Keratinocyte (primary cell): ENCODE results near the gene DENND4C. TPM values are rescaled to one million over a fixed set of nuclear protein-coding genes. Genes with fewer than 3 reads are reported as not detected.

ENCODE experiments used
- DNase-seq: peaks from one replicate; pipeline ENCODE4 v3.0.0-alpha.2; 2011; ENCODE audit warnings: low read depth, missing footprints, low spot score
- FAIRE-seq: peaks from 2 replicates; lab custom pipeline; 2011; peaks lifted over from hg19 to GRCh38; lab: Jason Lieb, UNC
- H2AFZ ChIP-seq: 2 replicates; pipeline ENCODE4 v1.6.0; 2012; ENCODE audit warnings: low read length, control low read depth, inconsistent platforms; ENCODE audit not compliant: control insufficient read depth
- H3K27ac ChIP-seq: 2 replicates; pipeline ENCODE4 v1.5.1; 2011; ENCODE audit warnings: low read length; ENCODE audit not compliant: control insufficient read depth, insufficient read depth
- H3K27me3 ChIP-seq: 3 replicates; pipeline ENCODE4 v1.6.0; 2011; ENCODE audit warnings: low read length; ENCODE audit not compliant: control insufficient read depth, insufficient read depth; ENCODE audit errors: extremely low read depth
- H3K36me3 ChIP-seq, 2 experiments: 2 replicates in 1 of 2; 3 replicates in 1 of 2; pipeline ENCODE4 v1.5.1; 2011; ENCODE audit warnings: low read length in 2 of 2, mild to moderate bottlenecking in 1 of 2; ENCODE audit not compliant: control insufficient read depth in 2 of 2, insufficient read depth in 2 of 2; ENCODE audit errors: extremely low read depth in 1 of 2
- H3K4me1 ChIP-seq: 3 replicates; pipeline ENCODE4 v1.5.1; 2011; ENCODE audit warnings: low read length; ENCODE audit not compliant: control insufficient read depth, insufficient read depth; ENCODE audit errors: extremely low read depth
- H3K4me2 ChIP-seq: 3 replicates; pipeline ENCODE4 v1.6.0; 2011; ENCODE audit warnings: low read depth, low read length; ENCODE audit not compliant: control insufficient read depth, insufficient read depth; ENCODE audit errors: extremely low read depth
- H3K4me3 ChIP-seq, 3 experiments: fragments of 200-600 bp in 1 of 3; sonication (generic) in 1 of 3; 2 replicates in 2 of 3; 3 replicates in 1 of 3; pipeline ENCODE4 v1.5.1; 2011 to 2016; ENCODE audit warnings: low read length in 3 of 3, mild to moderate bottlenecking in 3 of 3, control low read depth in 2 of 3, inconsistent platforms in 1 of 3, low read depth in 1 of 3, mixed read lengths in 1 of 3, mixed run types in 1 of 3, moderate library complexity in 1 of 3; ENCODE audit not compliant: control insufficient read depth in 2 of 3, insufficient read depth in 2 of 3; ENCODE audit errors: extremely low read depth in 1 of 3
- H3K79me2 ChIP-seq: 2 replicates; pipeline ENCODE4 v1.6.0; 2012; ENCODE audit warnings: low read length; ENCODE audit not compliant: control insufficient read depth, insufficient read depth
- H3K9ac ChIP-seq: 3 replicates; pipeline ENCODE4 v1.6.0; 2011; ENCODE audit warnings: low read length; ENCODE audit not compliant: control insufficient read depth, insufficient read depth; ENCODE audit errors: extremely low read depth
- H3K9me1 ChIP-seq: 3 replicates; pipeline ENCODE4 v1.6.0; 2011; ENCODE audit warnings: low read length; ENCODE audit not compliant: control insufficient read depth, insufficient read depth; ENCODE audit errors: extremely low read depth
- H3K9me3 ChIP-seq: 2 replicates; pipeline ENCODE4 v1.5.1; 2012; ENCODE audit warnings: low read depth, low read length; ENCODE audit not compliant: control insufficient read depth
- H4K20me1 ChIP-seq: 3 replicates; pipeline ENCODE4 v1.6.0; 2011; ENCODE audit warnings: low read length; ENCODE audit not compliant: control insufficient read depth, insufficient read depth; ENCODE audit errors: extremely low read depth
- CTCF ChIP-seq, 3 experiments: IDR thresholded peaks in 1 of 3; conservative IDR thresholded peaks in 1 of 3; optimal IDR thresholded peaks in 1 of 3; 2 replicates in 2 of 3; 3 replicates in 1 of 3; pipeline versions ENCODE3 to v1.5.1; 2011; ENCODE audit warnings: low read length in 3 of 3, mild to moderate bottlenecking in 3 of 3, moderate library complexity in 2 of 3, control low read depth in 1 of 3, inconsistent platforms in 1 of 3; ENCODE audit not compliant: insufficient read depth in 2 of 3; ENCODE audit errors: extremely low read depth in 1 of 3
- EZH2 ChIP-seq: IDR thresholded peaks from one replicate; pipeline ENCODE4 v1.6.1; 2012; ENCODE audit warnings: inconsistent platforms, mild to moderate bottlenecking, low read length, moderate library complexity
- dilution Hi-C: fragments of 300-500 bp; cut with MboI; formaldehyde crosslinking; loops from one replicate; pipeline ENCODE4 v1.7.0; 2020; ENCODE audit warnings: low sequenced_read_pairs; ENCODE audit not compliant: extremely low pct_ligation_motif_present
- polyA plus RNA-seq, 5 experiments: library from polyadenylated mRNA; depleted of rRNA in 3 of 5; stranded (reverse) in 3 of 5; stranded (forward) in 1 of 5; unstranded in 1 of 5; fragments of >200 nt; gene quantifications; 1 replicate in 1 of 5; 2 replicates in 3 of 5; 3 replicates in 1 of 5; pipeline versions ENCODE4 v1.2.1 to v1.2.3, GENCODE V29; 2011 to 2012; ENCODE audit warnings: missing spikeins in 2 of 5, low read depth in 1 of 5, low replicate concordance in 1 of 5

Gene DENND4C
- polyA plus RNA-seq, 1 donor (not counting 4 experiments of a cell fraction or from before 2014, with no cell fraction given) = 25.6 TPM

- Histone ChIP-seq H3K9me1 (no peaks in the 10 kb centered on the region), H3K4me2 (peak overlapping the region; percentile 95), H2AFZ (peak overlapping the region; percentile 87), H3K27me3 (no peaks in the 10 kb centered on the region), H4K20me1 (no peaks in the 10 kb centered on the region), H3K4me3 (peak overlapping the region; percentile 83 to 92 (median 84)), H3K36me3 (no peaks in the 10 kb centered on the region), H3K9me3 (no peaks in the 10 kb centered on the region), H3K79me2 (peaks cover 53% of the 10 kb centered on the region), H3K4me1 (peaks cover 12% of the 10 kb centered on the region), H3K9ac (peak overlapping the region; percentile 93), H3K27ac (peak overlapping the region; percentile 89)
- dilution Hi-C loops = no loop called here
- TF ChIP-seq CTCF (optimal IDR thresholded peaks at IDR 0.05 in 1 of 3, IDR thresholded peaks at IDR 0.05 in 1 of 3, conservative IDR thresholded peaks at IDR 0.05 in 1 of 3; ENCODE audit: extremely low read depth in 1 of 3, insufficient read depth in 2 of 3, low read length in 3 of 3) (no peak), EZH2 (no peak)
- FAIRE-seq = no peak
- DNase-seq = no peak
Observed at GRCh38 chr9:19231126-19231903, 822 bp downstream of the DENND4C start.

GRCh38 chr9:19231904-19232822 is 1.7 kb downstream of the DENND4C start:
- Histone ChIP-seq H3K4me3 (peak overlapping the region; percentile 83 to 92 (median 84)), H3K79me2 (peaks cover 61% of the 10 kb centered on the region), H3K27me3 (no peaks in the 10 kb centered on the region), H3K4me2 (peak overlapping the region; percentile 95), H3K36me3 (no peaks in the 10 kb centered on the region), H3K9me3 (no peaks in the 10 kb centered on the region), H2AFZ (peak overlapping the region; percentile 87), H3K27ac (peak overlapping the region; percentile 89), H3K4me1 (peaks cover 12% of the 10 kb centered on the region), H3K9me1 (peaks cover 2% of the 10 kb centered on the region), H3K9ac (peak overlapping the region; percentile 93), H4K20me1 (no peaks in the 10 kb centered on the region)
- FAIRE-seq (peak; percentile 39), DNase-seq (no peak)
- TF ChIP-seq EZH2 = no peak
- TF ChIP-seq CTCF (optimal IDR thresholded peaks at IDR 0.05 in 1 of 3, IDR thresholded peaks at IDR 0.05 in 1 of 3, conservative IDR thresholded peaks at IDR 0.05 in 1 of 3; ENCODE audit: extremely low read depth in 1 of 3, insufficient read depth in 2 of 3, low read length in 3 of 3) = no peak
- dilution Hi-C loops = no loop called here
